Occipital lobe (tissue), 2 donors: Measurements from ENCODE around the gene NT5C2. TPM values are rescaled to one million over a fixed set of nuclear protein-coding genes. Genes with fewer than 3 reads are reported as not detected.

Source experiments
- DNase-seq: peaks from one replicate; lab custom pipeline; 2025; lab: John Stamatoyannopoulos, UW
- total RNA-seq: library from RNA; depleted of rRNA; stranded (reverse); fragments of >200 nt; gene quantifications from one replicate; pipeline ENCODE4 v1.2.3, GENCODE V29; 2014

Gene NT5C2
- total RNA-seq, 1 donor from 2014 or later, result 96.7 TPM

DNA sequence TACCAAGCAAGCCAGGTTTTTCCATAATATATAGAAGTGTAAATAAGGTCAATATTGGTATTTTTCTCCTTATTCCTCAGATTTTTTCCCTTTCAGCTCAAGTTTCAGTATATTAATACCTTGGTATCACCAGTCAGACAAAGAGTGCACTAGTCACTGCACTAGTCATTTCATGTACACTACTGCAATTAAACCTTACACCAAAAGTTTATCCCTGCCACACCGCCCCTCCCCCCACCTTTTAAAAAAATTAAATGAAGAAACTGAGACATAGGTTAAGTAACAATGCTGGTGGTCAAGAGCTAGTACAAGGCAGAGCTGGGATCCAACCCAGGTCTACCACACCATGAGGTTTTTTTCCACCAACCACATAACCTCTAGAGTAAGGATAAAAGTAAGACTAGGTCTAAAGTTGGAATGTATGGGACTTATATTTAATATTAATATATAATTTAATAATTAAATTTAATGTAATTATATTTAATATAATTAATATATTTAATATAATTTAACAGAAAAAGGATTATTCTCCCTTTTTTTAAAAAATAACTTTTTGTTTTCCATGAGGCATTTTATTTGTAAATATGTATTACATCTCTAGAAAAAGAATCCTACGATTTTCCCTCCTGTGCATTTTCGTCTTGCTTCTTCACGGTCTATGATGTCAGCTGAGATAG, 68.5 kb downstream of the NT5C2 start:
- no peak for DNase-seq

DNA sequence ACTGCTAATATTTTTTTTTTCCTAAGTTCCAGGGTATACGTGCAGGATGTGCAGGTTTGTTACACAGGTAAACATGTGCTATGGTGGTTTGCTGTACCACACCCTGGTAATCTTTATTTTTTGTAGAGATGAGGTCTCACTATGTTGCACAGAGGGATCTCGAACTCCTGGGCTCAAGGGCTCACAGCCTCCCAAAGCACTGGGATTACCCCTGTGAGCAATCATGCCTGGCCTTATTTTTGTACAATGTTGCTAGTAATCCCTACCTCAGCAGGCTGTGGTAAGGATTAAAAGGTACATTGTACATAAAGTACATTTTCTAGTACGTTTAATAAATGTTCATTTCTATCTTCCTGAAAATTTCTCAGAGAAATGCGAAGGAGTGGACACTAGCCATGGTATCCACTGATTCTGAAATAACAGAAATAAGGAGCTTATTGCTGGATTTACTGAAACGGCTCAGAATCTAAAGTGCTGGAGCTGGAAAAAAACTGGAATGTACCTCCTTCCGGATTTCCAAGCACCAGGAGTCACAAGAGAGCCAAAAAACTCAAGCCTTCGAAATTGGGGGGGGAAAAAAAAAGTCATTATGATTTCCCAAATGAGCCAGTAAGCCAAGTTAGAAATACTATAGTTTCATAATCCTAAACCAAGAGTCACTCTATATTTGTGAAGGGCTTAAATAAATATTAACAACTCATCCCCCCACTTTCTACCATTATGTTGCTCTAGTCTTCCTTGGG, 69.6 kb downstream of the NT5C2 start:
- no peak for DNase-seq

DNA sequence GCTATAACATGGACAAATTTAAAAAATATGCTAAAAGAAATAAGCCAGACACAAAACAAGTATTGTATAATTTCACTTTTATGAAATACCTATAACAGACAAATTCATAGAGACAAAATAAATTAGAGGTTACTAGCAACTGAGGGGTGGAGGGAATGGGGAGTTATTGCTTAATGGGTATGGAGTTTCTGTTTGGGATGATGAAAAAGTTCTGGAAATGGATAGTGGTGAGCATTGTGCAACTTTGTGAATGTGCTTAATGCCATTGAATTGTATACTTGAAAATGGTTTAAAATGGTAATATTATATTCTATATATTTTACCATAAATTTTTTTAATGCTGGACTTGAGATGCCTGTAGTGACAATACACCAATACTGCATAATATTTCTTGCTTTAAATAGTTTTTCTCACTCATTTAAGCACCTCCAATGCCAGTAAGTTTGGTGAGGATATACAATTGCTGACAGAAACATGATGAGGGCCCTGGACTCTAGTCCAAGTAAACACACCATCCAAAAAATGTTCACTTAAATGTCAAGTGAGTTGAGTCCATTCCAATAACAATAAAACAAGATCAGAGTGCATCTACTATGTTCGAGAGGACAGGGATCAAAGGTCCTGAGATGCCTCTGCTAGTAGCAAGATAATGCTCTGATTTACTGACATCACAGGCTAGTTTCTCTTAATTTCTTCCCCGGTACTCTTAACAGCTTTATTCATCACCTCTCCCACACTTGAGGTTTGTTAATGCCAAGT, 71.9 kb downstream of the NT5C2 start:
- no peak for DNase-seq

DNA sequence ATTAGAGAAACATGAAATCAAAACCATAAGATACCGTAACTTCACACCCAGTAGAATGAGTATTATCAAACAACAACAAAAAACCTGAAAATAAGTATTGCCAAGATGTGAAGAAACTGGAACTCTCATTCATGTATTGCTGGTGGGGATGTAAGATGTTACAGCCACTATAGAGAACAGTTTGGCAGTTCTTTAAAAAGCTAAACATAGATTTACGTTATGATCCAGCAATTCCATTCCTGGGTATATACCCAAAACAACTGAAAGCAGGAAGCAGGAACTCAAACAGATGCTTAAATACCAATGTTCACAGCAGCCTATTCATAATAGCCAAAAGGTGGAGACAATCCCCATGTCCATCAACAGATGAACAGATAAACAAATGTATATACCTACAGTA, 72.5 kb downstream of the NT5C2 start:
- no peak for DNase-seq

DNA sequence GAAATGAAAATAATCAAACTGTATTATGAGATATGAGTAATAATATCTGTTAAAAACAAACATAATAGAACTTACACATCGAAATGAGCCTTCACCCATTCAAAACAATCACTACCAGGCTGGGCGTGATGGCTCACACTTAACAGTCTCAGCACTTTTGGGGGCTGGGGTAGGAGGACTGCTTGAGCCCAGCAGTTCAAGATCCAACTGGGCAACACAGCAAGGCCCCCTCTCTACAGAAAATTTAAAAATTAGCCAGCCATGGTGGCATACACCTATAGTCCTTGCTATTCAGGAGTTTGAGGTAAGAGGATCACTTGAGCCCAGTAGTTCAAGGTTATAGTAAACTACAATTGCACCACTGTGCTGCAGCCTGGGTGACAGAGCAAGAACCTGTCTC, 75.8 kb downstream of the NT5C2 start:
- DNase-seq, result no peak

DNA sequence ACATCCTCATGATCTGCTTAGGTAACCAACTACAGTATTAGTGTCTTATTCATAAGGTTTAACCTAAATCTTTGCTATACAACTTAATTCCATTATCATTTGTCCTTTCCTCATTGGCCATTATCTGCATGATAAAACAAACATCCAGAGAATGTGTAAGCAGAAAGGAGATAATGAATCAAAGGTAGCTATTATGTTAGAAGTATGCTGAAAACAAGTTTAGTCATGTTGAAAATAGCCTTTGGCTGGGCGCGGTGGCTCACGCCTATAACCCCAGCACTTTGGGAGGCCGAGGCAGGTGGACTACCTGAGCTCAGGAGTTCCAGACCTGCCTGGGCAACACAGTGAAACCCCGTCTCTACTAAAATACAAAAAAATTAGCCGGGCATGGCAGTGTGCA, 78.2 kb downstream of the NT5C2 start:
- DNase-seq, result no peak

DNA sequence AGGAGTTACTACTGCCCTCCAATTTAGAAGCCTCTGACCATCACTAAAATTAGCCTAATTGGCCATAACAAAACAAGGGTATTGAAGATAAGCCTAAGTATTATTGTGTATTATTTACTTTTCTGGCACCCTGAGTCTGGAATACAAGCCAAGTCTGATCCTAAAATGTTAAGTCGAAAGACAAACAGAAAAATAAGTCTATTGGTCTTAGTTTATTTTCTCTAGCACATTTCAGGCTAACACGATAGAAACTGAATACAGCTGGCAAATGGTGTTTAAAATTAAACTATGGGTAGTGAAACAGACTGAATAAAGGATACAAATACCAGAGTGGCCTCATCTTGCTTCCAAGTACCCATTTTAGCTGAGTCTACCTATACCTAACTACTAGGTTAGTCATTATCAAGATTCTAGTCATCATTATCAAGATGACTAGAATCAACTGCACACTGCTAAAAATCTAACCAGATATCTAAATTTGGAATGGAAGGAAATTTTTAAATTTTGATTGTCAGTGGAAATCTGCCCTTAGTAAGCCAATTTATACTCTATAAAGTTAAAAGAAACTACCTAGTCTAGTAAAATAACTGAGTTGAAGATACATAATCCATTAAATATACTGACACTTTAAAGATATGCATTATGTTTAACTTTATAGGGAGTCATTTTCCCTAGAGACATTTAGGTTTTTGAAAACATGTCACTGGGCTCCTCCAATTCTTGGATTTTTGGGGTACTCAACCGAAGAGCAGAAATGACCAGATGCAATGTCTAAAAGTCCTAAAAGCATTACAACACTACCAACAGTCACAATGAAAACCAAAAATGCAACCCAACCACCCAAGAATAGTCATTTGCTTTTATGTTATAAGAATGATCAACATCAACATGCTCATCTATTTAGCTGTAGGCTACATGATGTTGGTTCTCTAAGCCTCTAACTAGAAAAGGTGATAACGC, 80.9 kb downstream of the NT5C2 start:
- no peak for DNase-seq

DNA sequence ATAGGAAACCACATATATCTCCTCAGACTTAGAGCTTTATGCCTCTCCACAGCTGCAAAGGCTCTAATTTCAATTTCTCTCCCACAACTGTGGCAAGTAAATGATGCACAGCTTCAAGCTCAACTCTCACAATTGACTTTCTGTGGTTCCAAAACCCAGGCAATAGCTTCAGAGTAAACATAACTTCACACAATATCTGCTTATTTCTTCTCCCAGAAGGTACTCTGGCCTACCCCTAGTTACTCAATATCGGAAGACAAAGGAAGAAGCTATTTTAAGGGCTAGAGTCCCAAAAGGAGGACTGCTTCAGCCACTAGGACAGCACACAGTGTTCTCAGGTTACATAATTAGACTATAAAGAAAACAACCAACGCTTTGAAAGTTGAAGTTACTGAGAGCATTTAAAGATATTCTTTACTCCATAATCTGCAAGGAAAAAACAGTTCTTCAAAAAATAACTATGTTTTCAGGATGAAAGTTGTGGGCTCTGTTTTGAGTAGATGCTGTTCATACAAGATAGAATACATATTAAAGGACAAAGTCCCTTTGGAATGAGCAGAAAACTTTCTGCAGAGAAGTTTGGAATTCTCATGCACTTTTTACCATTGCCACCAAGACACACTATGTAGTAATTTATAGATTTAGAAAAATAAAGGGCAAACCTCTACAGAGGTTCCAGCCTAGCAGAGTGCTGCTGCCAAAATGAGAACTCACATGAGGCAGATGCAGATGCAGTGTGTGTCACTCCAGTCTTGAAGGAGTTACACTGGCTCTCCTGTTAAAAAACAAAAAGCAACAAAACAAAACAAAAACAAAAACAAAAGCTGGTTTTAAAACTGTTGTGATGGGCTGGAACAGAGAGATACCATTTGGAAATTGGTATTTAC, 81.8 kb downstream of the NT5C2 start:
- DNase-seq, result no peak

DNA sequence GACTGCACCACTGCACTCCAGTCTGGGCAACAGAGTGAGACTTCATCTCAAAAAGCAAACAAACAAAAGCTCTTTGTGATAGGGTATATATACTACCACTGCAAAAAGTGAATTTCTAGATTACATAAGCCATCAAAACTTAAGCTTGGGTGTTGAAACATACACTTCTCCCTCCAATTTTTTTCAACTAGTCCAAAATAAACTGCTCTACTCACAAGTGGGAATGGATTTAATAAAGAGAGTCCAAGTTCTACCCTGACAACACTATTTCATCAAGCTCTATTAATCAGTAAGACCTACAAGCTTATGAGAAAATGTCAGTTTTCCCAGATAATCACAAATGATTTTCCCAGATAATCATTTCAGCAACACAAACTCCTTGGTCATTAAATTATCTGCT, 82.7 kb downstream of the NT5C2 start:
- no peak for DNase-seq

DNA sequence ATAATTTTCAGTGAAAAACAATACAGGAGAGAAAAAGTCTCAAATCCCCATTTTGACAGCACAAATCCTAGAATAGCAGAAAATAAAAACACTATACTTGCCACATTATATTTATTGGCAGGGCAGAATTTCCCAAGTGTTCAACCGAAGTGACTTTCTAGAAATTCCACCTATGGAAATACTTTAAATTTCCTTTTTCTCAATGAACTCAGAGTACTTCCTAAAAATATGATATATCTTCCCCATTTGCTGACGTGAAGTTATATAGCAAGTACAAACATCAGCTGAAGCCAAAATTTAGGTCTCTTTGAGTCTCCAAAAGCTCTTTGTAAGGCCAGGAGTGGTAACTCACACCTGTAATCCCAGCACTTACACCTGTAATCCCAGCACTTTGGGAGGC, 83.3 kb downstream of the NT5C2 start:
- DNase-seq, result no peak

DNA sequence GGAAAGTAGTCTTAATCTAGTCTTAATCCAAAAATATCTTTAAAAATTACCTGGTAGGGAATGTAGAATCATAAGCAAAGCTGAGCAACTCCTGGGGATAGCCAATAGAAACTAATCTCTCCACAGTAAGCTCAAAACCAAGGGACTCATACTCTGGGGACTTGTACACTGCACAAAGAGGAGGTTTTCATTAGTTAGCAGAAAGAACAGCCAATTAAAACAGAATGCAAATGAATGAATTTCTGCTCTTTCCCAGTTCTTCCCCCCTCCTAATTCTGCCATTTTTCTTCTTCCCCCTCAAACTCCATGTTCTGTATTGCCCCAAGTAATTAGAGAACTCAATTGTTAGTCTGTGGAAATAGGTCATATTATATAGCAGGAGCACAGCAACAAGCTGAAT, 86.5 kb downstream of the NT5C2 start:
- no peak for DNase-seq

DNA sequence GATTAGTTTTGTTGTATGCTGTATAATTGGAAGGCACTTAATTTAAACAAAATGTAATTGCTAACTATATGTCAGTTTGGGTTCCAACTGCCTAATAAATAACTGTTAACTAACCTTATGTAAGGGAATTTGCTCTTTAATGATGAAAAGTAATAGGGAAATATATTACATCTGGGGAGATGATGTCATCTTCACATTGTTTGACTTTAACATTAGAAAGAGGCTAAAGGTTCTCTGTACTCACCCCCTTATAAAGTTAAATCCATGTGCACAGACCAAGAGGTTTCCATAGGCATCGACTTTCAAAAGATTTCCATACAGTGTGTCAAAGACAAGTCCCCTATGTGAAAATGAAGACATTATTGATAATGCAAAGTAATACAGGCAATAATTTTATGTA, 87.6 kb downstream of the NT5C2 start:
- DNase-seq, result no peak

DNA sequence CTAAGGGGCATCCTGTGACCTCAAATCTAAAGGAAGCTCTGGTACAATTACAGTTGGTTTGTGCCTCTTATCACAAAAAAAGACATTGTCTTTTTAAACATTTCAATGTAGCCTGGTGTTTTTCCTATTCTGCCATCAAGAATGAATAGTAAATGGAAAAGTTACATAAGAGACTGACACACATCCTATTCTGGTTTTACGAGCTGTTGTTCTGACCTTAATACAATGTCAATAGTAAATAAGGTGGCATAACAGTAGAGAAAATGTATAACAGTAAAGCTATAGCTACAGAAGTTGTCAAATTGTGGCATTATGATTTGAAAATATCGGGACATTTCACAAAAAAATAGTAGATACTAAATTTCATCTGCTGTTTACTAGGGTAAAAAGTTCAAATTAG, 88.4 kb downstream of the NT5C2 start:
- no peak for DNase-seq

DNA sequence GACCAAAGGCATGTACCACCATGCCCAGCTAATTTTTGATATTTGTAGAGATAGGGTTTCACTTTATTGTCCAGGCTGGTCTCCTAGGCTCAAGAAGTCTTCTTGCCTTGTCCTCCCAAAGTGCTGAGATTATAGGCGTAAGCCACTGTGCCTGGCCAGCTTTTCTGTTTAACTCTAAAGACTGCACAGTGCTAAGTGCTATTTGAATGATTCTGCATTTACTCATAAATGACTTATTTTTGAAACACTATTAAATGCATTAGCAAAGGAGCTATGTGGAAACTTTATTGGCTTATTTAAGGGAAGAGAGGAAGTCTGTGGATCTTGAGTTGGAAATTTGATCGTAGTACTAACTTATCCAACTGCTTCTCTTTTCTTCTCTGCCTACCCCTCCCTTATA, 89.1 kb downstream of the NT5C2 start:
- no peak for DNase-seq

DNA sequence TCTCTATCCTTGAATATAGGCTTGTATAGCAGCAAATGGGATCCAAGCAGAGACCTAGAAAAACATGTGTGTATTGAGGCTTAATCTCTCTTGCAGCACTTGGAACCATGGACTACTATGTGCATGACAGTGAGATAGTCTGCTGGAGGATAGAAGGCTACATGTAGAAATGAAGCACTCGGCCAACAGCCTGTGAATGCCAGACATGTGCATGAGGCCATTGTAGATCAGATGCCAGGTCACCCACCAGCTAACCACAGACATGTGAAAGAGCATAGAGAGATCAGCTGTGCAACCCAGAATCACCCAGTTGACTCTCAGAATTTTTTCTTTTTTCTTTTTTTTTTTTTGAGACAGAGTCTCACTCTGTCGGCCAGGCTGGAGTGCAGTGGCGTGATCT, 90.9 kb downstream of the NT5C2 start:
- DNase-seq, result no peak

DNA sequence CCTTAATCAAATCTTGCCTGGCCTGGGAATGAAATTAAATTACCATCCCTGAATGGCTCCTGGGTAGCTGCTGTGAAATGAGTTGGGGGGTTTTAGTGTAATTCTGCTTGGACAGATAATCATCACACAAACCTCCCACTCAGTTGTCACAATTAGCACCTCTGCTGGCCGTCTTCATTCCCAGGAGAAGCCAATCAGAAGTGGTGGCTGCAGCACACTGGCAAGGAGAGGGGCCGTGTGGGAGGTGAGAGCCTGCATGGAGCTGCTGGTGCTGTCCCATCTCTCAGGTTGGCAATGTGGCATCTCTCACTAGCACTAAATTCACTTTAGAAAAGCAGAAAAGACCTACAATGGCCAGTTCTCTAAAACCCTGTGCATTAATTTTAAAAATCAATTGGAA, 92.5 kb downstream of the NT5C2 start:
- DNase-seq, result no peak

DNA sequence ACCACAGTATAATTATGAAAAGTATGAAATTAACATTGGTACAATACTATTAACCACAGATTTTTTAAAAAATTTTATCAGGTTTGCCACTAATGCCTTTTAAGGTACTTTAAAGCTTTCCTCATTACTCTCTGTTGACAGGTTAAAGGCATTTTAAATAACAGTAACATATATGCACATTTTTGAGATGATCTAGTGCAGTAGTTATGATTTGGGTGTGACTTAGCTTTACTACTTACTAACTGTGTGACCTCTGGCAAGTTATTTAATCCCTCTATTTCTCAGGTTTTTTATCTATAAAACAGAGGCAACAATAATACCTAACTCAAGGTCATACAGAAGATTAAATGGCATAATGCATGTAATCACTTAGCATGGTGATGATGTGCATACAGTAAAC, 94.8 kb downstream of the NT5C2 start:
- no peak for DNase-seq

DNA sequence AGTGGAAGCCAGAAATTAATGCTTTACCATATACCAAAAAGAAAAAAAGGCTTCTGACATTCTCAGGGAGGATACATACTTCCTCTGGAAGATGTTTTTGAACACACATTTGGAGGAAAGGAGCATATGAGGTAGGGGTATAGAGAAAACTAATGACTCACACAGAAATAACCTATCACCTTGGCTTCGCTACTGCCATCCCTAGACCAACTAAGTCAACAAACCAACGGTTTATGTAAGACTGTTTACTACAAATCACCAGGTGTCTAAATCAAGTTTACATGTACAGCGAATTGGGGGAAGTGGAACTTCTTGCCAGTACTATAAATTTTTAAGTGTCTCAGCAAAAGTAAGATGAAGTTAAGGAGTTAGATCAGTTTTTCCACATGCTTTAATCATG, 96.9 kb downstream of the NT5C2 start:
- no peak for DNase-seq

DNA sequence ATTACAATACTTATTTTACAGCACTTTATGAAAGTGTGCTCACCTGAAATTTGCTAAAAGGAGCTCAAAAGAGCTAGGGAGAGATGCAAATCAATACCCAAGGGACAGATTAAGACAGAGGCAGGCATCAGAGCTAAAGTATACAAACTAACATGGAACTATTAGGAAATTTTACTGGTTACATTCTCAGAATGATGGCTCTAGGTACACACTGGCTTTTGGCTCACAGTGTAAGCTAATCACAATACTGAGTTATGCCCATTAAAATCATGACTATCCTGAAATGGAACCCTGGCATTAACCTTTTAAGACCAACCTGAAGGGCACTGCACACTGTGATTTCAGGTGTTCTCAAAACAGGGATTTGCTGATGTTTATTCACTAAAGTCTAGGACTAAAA, 98.1 kb downstream of the NT5C2 start:
- DNase-seq, result no peak

DNA sequence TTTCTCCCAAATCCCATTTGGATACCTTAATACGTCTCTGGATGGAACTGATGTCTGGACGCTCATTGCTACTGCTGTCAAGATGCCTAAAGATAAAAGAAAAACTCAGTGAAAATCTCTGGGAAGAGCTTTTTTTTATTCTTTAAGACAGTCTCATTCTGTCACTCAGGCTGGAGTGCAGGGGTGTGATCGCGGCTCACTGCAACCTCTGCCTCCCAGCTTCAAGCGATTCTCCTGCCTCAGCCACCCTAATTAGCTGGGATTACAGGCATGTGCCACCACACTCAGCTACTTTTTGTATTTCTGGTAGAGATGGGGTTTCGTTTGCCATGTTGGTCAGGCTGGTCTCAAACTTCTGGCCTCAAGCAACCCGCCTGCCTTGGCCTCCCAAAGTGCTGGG, 102.2 kb downstream of the NT5C2 start:
- no peak for DNase-seq

DNA sequence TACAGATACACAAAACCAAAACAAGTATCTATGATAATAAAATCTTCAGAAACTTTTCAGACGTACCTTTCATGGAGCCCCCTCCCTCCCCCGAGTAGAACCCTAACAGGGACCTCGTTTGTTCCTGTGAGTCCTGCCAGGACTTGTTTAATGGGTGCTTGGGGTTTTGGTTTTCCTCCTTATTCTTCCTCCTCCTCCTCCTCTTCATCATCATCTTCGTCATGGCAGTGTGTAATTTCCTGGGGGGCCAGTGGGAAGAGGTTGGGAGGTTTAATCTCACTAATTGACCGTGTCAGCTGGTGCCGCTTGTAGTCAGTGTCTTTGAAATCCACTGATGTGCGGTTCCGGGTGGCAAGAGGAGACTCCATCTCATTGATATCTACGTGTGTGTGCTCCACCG, 103.6 kb downstream of the NT5C2 start:
- no peak for DNase-seq
